GM23338 (cell line): ENCODE data around the gene FGG.

ENCODE experiments used
- ETS1 ChIP-seq: IDR thresholded peaks from 2 replicates; pipeline ENCODE4 v1.6.1; 2016; ENCODE audit warnings: antibody characterized with exemption
- EZH2 ChIP-seq: fragments of 200-600 bp; sonication (generic); IDR thresholded peaks from one replicate; pipeline ENCODE4 v1.8.0; 2017; ENCODE audit warnings: antibody characterized with exemption, mild to moderate bottlenecking, low read depth; ENCODE audit not compliant: unreplicated experiment
- EZH2phosphoT487 ChIP-seq: fragments of 200-600 bp; sonication (generic); IDR thresholded peaks from one replicate; pipeline ENCODE4 v1.8.1; 2018; ENCODE audit warnings: antibody characterized with exemption; ENCODE audit not compliant: unreplicated experiment
- JUNB ChIP-seq: IDR thresholded peaks from one replicate; pipeline ENCODE4 v1.6.1; 2016; ENCODE audit warnings: antibody characterized with exemption; ENCODE audit not compliant: unreplicated experiment
- NANOG ChIP-seq: IDR thresholded peaks from 2 replicates; pipeline ENCODE4 v1.6.1; 2016; ENCODE audit warnings: antibody characterized with exemption, borderline replicate concordance
- POLR2AphosphoS5 ChIP-seq: IDR thresholded peaks from 2 replicates; pipeline ENCODE4 v1.6.1; 2016; ENCODE audit warnings: antibody characterized with exemption, low read depth
- ZNF114 ChIP-seq: fragments of 250-450 bp; sonication (Bioruptor Pico); IDR thresholded peaks from 2 replicates; pipeline ENCODE4 v1.5.0; 2020; ENCODE audit warnings: mild to moderate bottlenecking, moderate library complexity
- ZNF331 ChIP-seq: fragments of 250-450 bp; sonication (Bioruptor Pico); IDR thresholded peaks from 2 replicates; pipeline ENCODE4 v1.5.0; 2020; ENCODE audit warnings: low read depth, mild to moderate bottlenecking, moderate library complexity
- TF ChIP-seq, protein P1 (sequence below), 2 experiments: fragments of 200-600 bp in 1 of 2; sonication (generic) in 1 of 2; conservative IDR thresholded peaks; 2 replicates each; pipeline versions ENCODE4 v1.5.1 to v1.6.1; 2016 to 2017; ENCODE audit warnings: antibody characterized with exemption in 2 of 2, low read depth in 2 of 2, mild to moderate bottlenecking in 2 of 2, moderate library complexity in 1 of 2
- TF ChIP-seq, protein P2 (sequence below): IDR thresholded peaks from one replicate; pipeline ENCODE4 v1.6.1; 2018; ENCODE audit warnings: antibody characterized with exemption; ENCODE audit not compliant: unreplicated experiment

- TF ChIP-seq, protein P1, sequence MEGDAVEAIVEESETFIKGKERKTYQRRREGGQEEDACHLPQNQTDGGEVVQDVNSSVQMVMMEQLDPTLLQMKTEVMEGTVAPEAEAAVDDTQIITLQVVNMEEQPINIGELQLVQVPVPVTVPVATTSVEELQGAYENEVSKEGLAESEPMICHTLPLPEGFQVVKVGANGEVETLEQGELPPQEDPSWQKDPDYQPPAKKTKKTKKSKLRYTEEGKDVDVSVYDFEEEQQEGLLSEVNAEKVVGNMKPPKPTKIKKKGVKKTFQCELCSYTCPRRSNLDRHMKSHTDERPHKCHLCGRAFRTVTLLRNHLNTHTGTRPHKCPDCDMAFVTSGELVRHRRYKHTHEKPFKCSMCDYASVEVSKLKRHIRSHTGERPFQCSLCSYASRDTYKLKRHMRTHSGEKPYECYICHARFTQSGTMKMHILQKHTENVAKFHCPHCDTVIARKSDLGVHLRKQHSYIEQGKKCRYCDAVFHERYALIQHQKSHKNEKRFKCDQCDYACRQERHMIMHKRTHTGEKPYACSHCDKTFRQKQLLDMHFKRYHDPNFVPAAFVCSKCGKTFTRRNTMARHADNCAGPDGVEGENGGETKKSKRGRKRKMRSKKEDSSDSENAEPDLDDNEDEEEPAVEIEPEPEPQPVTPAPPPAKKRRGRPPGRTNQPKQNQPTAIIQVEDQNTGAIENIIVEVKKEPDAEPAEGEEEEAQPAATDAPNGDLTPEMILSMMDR (conservative IDR thresholded peaks at IDR 0.05; ENCODE audit: low read depth in 2 of 2) = peak; percentile 44 to 71
- TF ChIP-seq EZH2phosphoT487 = no peak
- TF ChIP-seq, protein P2, sequence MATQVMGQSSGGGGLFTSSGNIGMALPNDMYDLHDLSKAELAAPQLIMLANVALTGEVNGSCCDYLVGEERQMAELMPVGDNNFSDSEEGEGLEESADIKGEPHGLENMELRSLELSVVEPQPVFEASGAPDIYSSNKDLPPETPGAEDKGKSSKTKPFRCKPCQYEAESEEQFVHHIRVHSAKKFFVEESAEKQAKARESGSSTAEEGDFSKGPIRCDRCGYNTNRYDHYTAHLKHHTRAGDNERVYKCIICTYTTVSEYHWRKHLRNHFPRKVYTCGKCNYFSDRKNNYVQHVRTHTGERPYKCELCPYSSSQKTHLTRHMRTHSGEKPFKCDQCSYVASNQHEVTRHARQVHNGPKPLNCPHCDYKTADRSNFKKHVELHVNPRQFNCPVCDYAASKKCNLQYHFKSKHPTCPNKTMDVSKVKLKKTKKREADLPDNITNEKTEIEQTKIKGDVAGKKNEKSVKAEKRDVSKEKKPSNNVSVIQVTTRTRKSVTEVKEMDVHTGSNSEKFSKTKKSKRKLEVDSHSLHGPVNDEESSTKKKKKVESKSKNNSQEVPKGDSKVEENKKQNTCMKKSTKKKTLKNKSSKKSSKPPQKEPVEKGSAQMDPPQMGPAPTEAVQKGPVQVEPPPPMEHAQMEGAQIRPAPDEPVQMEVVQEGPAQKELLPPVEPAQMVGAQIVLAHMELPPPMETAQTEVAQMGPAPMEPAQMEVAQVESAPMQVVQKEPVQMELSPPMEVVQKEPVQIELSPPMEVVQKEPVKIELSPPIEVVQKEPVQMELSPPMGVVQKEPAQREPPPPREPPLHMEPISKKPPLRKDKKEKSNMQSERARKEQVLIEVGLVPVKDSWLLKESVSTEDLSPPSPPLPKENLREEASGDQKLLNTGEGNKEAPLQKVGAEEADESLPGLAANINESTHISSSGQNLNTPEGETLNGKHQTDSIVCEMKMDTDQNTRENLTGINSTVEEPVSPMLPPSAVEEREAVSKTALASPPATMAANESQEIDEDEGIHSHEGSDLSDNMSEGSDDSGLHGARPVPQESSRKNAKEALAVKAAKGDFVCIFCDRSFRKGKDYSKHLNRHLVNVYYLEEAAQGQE = no peak
- no peak for TF ChIP-seq ETS1
- TF ChIP-seq ZNF114 (CRISPR knock-in tag) = no peak
- no peak for TF ChIP-seq ZNF331
- no peak for TF ChIP-seq JUNB
- no peak for TF ChIP-seq POLR2AphosphoS5
- no peak for TF ChIP-seq NANOG
- no peak for TF ChIP-seq EZH2
Measured at GRCh38 chr4:154642373-154643009, 30.0 kb upstream of the FGG start.
